Measurements from ENCODE around the gene ADD1.
"Not testable (repeated sequence)": the region's sequence is repeated elsewhere in the genome, so short reads cannot be mapped to it uniquely, and the experiment has no call there.

The ADD1 gene

DNA sequence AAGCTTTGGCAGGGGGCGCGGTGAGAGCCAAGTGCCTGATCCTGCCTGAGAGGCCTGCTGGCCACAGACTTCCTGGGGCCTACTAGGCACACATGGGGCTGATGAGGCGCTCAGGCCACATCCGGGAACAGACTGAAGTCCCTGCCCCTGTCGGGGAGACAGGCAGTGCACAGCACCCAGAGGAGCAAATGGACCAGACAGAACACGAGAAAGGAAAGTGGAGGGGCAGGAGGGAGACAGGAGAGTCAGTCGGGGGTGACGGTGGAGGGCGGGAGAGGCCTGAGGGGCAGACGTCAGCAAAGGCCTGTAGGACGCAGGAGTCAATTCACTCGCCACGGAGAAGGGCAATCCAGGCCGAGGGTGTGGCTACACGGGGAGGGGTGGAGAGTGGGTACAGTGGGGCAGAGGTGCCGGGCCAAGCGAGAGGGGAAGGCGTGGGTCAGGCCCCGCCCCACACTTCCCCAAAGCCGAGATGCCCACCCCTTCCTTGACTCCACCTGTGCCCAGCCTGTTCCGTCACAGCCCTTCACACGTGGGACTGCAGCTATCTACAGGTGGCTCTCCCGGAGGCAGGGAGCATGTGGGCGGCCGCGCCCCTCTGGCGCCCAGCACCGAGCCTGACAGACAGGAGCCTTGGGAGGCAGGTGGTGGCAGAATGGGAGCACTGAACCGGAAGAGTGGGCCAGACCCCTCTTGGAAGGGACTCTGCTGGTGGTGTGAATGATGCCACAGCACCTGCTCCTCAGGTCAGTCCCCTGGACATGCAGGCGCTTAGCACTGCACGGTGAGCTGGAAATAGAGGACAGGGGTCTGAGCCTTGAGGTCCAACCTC lies 99.1 kb downstream of the ADD1 start:
- no peak for DNase-seq (ENCODE audit: low read depth in 1 of 2, low spot score in 1 of 2)

DNA sequence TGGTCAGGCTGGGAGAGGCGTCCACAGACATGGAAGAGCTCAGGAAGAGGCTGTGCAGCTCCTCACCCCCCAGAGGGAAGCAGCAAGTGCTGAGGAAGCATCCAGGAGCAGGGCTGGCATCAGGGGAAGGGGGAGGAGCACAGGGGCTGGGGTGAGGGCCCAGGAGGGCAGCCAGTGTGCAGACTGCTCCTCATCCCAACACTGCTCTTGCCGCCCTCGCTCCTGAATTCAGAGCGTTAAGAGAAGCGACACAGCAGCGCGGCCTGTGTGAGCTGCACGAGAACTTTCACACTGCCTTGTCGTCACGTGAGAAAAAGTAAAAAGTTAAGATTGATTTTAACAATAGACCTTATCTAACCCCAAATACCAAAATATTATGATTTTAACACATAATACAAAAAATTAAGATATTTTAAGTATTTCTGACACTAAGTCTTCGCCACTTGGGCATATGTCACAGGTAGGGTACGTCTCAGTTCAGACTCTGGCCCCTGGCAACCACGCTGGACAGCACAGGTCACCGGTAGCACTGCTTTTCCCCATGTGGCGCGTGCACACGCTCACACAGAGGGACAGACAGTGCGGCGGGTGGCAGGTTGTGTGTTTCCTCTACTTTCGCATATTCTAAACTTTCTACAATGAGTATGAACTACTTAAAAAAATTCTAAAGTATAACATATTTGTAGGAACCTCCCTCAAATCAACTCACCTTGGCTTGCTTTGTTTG lies 99.9 kb downstream of the ADD1 start:
- no peak for DNase-seq (ENCODE audit: low read depth in 1 of 2, low spot score in 1 of 2)

DNA sequence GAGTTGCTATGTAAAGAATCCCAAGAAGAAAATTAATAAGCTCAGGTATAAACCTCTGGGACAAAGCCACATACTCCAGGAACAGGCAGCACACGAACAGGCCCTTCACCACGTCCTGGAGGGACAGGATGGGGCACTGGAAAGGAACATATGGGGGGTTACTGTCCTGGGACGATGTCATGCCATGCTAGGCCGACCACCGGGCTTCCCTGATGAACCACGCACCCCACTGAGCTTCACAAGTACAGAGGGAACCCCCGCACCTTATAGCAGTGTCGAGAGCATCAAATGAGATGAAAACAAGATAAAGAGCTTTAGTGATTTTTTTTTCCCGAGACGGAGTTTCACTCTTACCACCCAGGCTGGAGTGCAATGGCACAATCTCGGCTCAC lies 100.4 kb downstream of the ADD1 start:
- DNase-seq (ENCODE audit: low read depth in 1 of 2, low spot score in 1 of 2), result no peak

DNA sequence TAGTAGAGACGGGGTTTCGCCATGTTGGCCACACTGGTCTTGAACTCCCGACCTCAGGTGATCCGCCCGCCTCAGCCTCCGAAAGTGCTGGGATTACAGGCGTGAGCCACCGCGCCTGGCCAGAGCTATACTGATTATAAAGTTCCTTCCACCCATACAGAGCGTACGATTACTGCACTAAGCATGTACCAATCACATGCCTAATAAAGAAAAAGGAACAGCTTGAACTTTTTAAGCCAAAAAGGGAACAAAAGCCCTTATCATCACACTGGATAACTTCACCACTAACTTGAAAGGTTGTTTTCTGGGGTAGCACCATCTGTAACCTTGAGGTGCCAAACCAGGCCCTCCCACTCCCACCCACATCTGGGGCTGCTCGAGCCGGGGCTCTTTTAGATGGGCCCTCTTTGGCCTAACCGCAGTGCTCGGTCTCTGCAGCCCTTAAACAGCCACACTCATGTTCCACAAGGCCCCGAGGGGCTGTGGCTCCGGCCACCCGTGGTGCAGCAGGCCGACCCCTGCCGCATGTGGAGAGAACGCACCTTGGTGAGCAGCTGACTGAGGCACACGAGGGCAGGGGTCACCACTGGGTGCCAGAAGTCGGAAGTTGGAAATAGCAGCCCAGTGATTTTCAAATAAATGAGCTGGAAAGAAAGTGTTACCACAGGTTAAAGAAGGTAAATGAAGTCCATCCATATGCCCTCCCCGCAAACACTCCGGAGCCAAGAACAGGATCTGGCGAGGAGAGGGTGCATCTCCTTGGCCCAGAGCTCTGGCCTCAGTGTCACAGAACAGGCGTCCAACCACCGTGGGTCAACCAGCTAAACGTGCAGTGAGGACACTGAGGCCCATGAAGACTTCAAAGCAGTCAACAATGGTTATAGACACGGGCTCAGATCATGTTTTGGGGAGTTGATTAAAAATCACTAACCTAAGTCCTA lies 101.2 kb downstream of the ADD1 start:
- DNase-seq (ENCODE audit: low read depth in 1 of 2, low spot score in 1 of 2), result no peak

DNA sequence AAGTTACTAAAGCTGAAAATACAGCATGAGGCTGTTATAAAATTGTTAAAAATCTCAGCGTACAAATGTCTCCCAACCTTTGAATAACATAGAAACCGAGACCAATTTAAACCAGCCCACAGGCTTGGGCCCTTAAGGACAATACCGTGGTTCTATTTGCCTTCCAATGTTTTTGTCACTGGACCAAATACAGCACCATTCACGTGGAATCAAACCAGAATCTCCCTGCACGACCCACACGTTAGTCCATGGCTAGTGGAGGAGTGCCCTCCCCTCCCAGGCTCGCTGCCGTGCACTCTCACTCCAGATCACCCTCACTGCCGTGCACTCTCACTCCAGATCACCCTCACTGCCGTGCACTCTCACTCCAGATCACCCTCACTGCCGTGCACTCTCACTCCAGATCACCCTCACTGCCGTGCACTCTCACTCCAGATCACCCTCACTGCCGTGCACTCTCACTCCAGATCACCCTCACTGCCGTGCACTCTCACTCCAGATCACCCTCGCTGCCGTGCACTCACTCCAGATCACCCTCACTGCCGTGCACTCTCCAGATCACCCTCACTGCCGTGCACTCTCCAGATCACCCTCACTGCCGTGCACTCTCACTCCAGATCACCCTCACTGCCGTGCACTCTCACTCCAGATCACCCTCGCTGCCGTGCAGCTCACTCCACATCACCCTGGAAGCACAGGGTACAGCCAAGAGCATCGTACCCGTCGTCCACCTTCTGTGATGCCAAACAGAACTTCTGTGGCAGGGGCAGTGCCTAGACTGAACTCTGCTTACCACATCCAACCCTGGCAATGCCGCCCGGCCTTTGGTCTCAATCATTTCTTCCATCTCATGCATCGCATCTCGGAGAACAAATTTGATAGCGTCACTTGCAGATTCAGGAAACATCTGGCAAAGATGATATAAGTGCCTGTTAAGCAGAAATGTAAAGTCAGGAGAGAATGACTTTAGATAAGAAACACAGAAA lies 102.3 kb downstream of the ADD1 start:
- not testable (repeated sequence) for DNase-seq (ENCODE audit: low read depth in 1 of 2, low spot score in 1 of 2)

DNA sequence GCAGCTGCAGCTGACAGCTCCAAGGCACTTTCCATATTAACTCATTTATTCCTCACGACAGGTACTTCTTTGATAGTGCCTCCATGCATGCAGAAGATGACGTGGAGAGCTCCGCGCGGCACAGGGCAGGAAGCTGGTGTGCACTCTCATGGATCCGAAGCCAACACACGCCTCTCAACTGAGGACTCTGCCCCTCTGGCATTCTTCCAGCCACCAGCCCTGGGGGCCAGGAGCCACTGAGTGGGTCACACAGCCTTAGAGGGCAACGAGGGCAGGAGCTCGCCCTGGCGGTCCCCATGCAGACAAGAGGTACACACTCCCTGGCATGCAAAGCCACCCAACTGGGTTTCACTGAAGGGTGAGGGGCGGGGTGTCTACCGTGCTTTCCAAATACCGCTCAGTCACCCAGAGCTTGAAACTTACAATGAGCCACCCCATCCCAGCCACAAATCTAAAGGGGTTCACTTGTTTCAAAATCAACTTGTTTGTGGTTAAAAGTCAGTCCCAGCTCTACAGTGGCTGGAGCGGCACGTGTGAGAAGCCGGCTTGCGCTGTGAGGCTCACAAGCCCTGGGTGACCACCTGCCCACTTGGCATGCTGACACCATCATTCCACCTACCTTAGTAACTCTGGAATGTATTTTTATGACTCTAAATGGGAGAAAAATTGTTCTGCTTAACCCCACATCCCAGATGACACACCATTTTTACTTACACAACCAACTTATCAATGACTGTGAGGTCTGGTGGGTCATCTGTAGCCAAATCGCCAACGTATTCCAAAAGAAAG lies 103.4 kb downstream of the ADD1 start:
- no peak for DNase-seq (ENCODE audit: low read depth in 1 of 2, low spot score in 1 of 2)

DNA sequence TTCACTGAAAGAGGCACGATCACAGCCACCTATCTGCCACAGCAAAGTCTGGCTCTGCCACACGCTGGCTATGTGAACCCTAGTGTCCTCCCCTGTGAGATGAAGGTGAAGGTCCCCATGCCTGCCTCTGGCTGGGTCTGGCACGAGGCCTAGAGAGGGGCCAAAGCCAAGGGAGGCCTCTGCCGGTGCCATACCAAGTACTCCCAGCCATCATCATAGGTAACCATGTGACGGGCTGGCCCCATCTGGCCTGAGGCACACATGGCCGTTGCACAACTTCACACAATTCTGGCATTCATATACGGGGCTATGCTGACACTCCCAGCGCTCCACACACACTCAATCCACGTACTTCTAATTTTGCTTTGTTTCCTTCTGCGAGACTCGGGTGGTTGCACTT lies 104.3 kb downstream of the ADD1 start:
- DNase-seq (ENCODE audit: low read depth in 1 of 2, low spot score in 1 of 2), result no peak

DNA sequence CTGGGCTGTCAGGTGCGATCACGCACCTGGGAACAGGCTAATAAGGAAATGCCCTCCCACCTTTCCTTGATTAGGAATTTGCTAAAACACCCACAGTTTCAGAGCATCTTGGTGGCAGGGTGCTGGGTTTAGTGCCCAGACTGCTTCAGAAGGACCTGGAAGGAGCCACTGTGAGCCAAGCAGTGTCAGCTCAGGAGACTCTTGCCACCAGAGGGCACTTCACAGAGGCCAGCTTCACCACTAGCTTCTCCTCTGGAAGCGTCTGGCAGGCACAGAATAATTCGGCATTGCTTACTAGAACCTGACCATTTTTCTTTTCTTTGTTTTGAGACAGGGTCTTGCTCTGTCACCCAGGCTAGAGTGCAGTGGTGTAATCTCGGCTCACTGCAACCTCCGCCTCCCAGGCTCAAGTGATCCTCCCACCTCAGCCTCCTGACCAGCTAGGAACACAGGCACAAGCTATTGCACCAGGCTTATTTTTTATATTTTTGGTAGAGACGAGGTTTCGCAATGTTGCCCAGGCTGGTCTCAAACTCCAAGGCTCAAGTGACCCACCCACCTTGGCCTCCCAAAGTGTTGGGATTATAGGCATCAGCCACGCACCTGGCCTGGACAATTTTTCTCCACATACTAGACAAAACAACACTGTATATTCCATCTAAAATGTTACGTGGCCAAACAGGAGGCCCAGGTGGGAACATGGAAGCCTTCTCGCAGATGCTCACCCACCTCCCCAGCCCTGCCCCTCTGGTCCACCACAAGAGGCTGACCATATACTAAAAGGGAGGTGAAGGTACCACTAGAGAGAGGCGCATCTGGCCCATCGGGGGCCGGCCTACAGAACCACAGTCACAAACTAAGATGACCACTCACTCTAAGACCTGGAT lies 105.5 kb downstream of the ADD1 start:
- DNase-seq (ENCODE audit: low read depth in 1 of 2, low spot score in 1 of 2), result no peak

DNA sequence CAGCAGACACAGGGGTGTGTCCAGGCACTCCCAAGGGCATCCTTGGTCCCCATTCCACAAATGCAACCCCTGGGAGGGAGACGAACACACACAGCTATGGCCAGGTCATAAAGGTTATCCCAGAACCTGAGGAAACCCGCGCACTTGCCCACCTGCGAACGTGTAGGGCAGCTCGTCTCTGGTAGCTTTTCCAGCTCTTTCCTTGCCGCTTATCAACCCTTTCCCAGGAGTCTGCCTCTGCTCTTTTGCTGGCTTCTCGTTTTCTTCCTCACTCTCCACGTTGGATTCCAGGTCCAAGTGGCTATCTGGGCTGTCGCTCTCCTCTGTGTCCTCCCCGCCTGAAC lies 106.1 kb downstream of the ADD1 start:
- DNase-seq (ENCODE audit: low read depth in 1 of 2, low spot score in 1 of 2), result no peak

DNA sequence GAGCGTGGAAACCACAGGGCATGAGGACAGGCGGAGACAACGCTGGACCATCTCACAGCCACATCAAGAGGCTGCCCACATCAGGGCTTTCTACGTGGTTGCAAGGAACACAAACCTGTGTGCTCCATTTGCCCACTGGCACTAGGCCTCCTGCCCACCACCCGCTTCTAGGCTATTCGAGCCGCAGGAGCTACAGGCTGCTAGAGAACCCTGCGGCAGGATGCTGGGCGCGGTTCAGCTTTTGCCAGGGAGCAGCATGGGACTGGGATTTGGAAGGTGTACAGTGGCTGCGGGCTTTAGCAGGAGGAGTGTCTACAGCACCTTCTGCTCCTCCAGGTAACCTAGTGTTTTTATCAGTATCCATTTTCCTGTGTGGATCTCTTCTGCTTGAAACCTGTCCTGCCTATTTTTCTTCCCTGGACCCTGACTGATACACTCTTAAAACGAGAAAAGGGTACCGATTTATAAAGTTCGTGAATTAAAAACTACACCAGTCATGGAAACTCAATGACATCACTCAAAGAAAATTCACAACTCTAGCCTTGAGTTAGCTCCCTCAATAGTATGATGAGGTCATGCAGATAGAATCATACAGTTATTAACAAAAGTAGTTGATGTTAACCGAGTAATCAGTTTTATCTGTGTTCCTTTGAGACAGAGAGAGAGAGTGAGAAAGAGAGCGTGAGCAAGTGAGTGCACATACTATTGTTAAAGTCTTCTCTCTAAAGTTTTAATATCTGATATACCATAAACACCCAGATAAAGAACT lies 106.8 kb downstream of the ADD1 start:
- DNase-seq (ENCODE audit: low read depth in 1 of 2, low spot score in 1 of 2), result no peak

DNA sequence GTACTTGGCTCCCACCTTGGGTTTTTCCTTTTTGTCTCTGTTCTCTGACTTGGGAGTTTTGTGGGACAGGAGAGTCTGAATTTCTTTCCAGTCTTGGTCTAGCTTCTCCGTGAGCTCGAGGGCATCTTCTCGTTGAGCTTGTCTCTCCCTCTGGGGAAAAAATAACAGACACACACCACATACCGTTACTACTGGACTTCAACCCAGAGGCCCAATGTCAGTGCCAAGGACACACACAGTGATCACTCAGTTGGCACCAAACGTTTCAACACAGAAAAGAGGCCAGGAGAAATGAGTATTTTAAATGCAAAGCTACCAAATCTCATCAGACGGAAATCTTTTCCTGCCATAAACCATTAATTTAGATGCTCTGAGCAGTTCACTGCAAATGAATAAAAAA lies 109.9 kb downstream of the ADD1 start:
- DNase-seq (ENCODE audit: low read depth in 1 of 2, low spot score in 1 of 2), result no peak

DNA sequence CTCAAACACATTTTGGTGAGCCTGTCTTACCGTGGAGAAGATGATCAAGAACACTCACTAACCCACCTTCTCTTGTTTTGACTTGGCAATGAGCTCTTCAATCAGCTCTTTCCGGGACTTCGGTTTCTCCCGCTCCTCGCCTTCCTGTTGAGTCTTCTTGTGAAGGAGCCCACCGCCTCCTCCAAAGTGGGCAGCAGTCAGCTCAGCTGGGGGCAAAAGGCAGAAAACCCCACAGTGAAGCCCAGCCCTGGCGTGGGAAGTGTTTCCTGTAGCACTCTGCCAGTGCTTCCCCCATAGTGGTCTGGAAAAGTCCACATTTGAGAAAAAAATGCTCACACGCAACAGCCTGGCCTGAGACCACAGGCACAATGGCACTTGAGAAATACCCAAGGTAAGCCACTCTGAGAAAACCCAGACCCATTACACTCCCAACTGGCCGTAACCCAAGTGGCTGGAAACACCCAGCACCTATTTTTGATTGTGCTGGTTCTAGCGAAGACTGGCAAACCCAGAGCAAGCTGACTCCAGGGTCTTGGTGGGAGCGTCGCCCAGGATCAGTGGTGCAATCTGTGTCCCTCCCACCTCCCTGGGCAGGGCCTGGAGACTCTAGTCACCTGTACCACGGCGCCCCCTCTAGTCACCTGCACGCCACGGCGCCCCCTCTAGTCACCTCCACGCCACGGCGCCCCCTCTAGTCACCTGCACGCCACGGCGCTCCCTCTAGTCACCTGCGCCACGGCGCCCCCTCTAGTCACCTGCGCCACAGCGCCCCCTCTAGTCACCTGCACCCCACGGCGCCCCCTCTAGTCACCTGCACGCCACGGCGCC lies 110.9 kb downstream of the ADD1 start:
- DNase-seq (ENCODE audit: low read depth in 1 of 2, low spot score in 1 of 2), result peak in 1 of 2 donors; percentile 56

DNA sequence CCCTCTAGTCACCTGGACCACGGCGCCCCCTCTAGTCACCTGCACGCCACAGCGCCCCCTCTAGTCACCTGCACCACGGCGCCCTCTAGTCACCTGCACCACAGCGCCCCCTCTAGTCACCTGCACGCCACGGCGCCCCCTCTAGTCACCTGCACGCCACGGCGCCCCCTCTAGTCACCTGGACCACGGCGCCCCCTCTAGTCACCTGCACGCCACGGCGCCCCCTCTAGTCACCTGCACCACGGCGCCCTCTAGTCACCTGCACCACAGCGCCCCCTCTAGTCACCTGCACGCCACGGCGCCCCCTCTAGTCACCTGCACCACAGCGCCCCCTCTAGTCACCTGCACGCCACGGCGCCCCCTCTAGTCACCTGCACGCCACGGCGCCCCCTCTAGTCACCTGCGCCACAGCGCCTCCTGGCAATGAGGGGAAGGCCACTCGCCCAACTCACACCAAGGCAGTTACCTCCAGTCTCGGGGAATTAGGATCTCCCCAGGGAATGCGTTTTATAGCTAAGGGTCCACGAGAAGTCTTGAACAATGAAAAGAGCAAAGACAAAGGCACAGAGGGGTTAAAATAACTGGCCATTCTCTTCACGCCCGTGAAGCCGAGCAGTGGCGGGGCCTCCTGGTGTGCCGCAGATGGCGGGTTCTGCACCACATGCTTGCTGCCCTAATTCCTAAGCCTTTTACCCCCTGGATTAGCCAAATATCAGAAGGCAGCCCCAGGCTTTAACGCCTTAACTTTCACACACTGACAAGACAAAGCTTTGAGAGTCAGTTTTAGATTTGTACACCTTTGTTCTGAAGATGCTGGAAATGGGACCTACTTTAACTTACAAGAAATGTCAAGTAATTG lies 111.8 kb downstream of the ADD1 start:
- DNase-seq (ENCODE audit: low read depth in 1 of 2, low spot score in 1 of 2), result not testable (repeated sequence)

DNA sequence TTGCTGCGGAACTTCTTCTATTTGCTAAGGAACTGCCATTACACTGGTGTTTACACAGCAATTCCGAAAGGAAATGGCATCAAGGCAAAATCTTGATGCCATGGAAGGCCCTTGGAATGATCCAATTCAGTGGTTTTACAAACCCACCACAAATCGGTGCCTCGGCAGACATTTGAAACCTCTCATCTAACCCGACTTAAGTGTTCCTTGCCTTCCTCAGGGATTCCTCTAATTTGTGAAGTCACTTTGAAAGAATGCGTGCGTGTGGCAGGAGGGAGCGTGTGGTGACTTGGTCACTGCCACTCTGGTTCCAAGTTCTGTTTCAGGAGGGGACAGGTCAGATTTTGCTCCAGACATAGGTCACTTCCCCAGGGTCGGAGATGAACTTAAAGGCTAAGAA lies 114.8 kb downstream of the ADD1 start:
- DNase-seq (ENCODE audit: low read depth in 1 of 2, low spot score in 1 of 2), result no peak

DNA sequence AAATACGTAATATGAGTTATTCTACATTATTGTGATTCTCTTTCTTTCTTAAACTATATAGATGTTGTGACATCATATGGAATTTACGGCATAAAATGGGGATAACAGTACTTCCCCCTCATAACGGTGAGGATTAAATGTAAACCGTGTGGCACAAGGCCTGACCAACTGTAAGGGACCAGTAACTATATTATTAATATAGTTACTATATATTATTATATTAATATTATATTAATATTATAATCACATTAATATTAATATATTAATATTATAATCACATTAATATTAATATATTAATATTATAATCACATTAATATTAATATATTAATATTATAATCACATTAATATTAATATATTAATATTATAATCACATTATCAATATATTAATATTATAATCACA lies 116.8 kb downstream of the ADD1 start:
- not testable (repeated sequence) for DNase-seq (ENCODE audit: low read depth in 1 of 2, low spot score in 1 of 2)

DNA sequence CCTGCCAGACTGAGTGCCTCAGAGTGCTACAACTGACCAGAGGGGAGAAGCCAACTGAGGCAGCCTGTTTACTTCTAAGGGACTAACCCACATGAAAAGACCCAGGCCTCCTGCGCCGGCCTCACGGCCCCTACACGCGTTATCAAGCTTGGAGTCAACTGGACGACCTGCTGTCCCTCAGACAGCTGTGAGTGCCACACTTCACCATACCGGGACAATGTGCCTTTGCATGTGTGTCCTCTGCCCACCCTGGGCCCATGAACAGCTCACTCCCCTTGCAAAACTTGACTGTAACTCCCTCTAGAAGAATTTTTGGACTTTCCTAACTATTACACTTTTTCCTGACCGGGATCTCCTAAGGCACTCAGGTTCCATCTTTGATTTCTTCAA lies 117.8 kb downstream of the ADD1 start:
- no peak for DNase-seq (ENCODE audit: low read depth in 1 of 2, low spot score in 1 of 2)
